ENCODE measurements around the gene COQ5. TPM values are rescaled to one million over a fixed set of nuclear protein-coding genes. Genes with fewer than 3 reads are reported as not detected.

Gene COQ5
- total RNA-seq, 1 experiment from 2014 or later: 41.2 TPM

DNA sequence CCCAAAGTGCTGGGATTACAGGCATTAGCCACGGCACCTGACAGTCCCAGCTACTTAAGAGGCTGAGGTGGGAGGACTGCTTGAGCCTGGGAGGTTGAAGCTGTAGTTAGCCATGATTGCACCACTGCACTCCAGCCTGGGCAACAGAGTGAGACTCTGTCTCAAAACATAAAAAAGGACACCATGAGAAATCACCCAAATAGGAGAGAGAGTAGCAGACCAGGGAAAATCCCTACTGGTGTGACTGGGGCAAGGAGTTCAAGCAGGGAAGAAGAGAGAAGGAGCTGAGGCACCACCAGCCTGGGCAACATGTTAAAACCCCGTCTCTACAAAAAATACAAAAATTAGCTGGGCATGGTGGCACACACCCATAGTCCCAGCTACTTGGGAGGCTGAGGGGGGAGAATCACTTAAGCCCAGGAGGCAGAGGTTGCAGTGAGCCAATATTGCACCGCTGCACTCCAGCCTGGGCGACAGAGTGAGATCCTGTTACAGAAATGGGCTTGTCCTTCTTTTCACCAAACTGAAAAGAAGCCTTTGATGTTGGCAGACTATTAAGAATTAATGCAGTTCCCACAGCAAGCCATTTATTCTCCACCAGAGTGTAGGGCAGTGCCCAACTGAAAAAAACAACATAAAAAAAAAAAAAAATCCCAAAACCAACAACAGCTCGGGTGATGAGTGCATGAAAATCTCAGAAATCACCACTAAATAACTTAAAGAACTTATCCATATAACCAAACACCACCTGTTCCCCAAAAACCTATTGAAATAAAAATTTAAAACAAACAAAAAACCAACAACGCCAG is 54.9 kb downstream of the COQ5 start:
- H2AFZ ChIP-seq (ENCODE audit: low read length): no peak overlapping the region
- no peaks in the 10 kb centered on the region for H4K20me1 ChIP-seq (ENCODE audit: low read length)
- POLR2A ChIA-PET (ENCODE audit: unreplicated experiment): interaction anchor here (0.7 to 1.2 kb wide), 5 partner anchors 22 to 182 kb away, joined by 3 to 12 read pairs (median 5); partner anchors contain the start of genes DYNLL1 and POP5
- H3K9ac ChIP-seq (ENCODE audit: low read length): peak overlapping the region; percentile 17
- ATAC-seq (no peak), DNase-seq (no peak)
- no peaks in the 10 kb centered on the region for H3K9me2 ChIP-seq (replicated peaks; ENCODE audit: low read length)
- BruUV-seq (replicated peaks): no TSS peak
- H3K9me3 ChIP-seq (ENCODE audit: low read length): no peaks in the 10 kb centered on the region
- no peaks in the 10 kb centered on the region for H3K27me3 ChIP-seq (ENCODE audit: low read length)
- H3F3A ChIP-seq (ENCODE audit: low read length, unreplicated experiment): peaks cover 5% of the 10 kb centered on the region
- H3K79me2 ChIP-seq (ENCODE audit: low read length): peaks cover 48% of the 10 kb centered on the region
- TF ChIP-seq CTCF (conservative IDR thresholded peaks at IDR 0.05; ENCODE audit: low read depth, low read length) (no peak), EZH2 (IDR thresholded peaks at IDR 0.05; ENCODE audit: low read length, unreplicated experiment) (no peak), EZH2phosphoT487 (IDR thresholded peaks at IDR 0.05; ENCODE audit: borderline replicate concordance, low read length) (no peak)
- peaks cover 47% of the 10 kb centered on the region for H3K4me1 ChIP-seq (ENCODE audit: insufficient read depth, low read length)
- H3K27ac ChIP-seq (ENCODE audit: low read length): peak overlapping the region; percentile 80
- H3K4me3 ChIP-seq (ENCODE audit: low read length): peak overlapping the region; percentile 35
- H3K4me2 ChIP-seq (ENCODE audit: low read length): peak overlapping the region; percentile 72
- CTCF ChIA-PET: interaction anchor here (0.7 to 1.1 kb wide), 2 partner anchors 36 to 1196 kb away, joined by 3 read pairs; partner anchors contain the start of genes COX6A1 and MORN3
- H3K36me3 ChIP-seq (ENCODE audit: low read depth, low read length): no peaks in the 10 kb centered on the region
- intact Hi-C loops (cut with micrococcal nuclease): loop anchor here (1.0 kb wide), 2 partner anchors 15 to 22 kb away; partner anchors contain the start of gene DYNLL1

- CTCF ChIA-PET: no interaction called here
Measured at GRCh38 chr12:120472521-120472920, 56.4 kb downstream of the COQ5 start.

More at GRCh38 chr12:120472521-120472920, 56.4 kb downstream of the COQ5 start:
- Histone ChIP-seq H3K79me2 (ENCODE audit: low read length) (peaks cover 63% of the 10 kb centered on the region), H3K4me2 (ENCODE audit: low read length) (peak overlapping the region; percentile 7; the same call in 1 of the 2 replicates), H3F3A (ENCODE audit: low read length, unreplicated experiment) (peaks cover 5% of the 10 kb centered on the region), H2AFZ (ENCODE audit: low read length) (no peak overlapping the region), H3K9me3 (ENCODE audit: low read length) (no peaks in the 10 kb centered on the region), H3K9ac (ENCODE audit: low read length) (no peak overlapping the region), H3K27me3 (ENCODE audit: low read length) (no peaks in the 10 kb centered on the region), H3K9me2 (replicated peaks; ENCODE audit: low read length) (no peaks in the 10 kb centered on the region), H3K27ac (ENCODE audit: low read length) (no peak overlapping the region), H3K4me1 (ENCODE audit: insufficient read depth, low read length) (peaks cover 51% of the 10 kb centered on the region), H4K20me1 (ENCODE audit: low read length) (peaks cover 10% of the 10 kb centered on the region), H3K36me3 (ENCODE audit: low read depth, low read length) (no peaks in the 10 kb centered on the region), H3K4me3 (ENCODE audit: low read length) (no peak overlapping the region)
- no TSS peak for BruUV-seq (replicated peaks)
- no peak for ATAC-seq
- intact Hi-C loops (cut with micrococcal nuclease): no loop called here
- no peak for DNase-seq
- TF ChIP-seq CTCF (conservative IDR thresholded peaks at IDR 0.05; ENCODE audit: low read depth, low read length) (no peak), EZH2phosphoT487 (IDR thresholded peaks at IDR 0.05; ENCODE audit: borderline replicate concordance, low read length) (no peak), EZH2 (IDR thresholded peaks at IDR 0.05; ENCODE audit: low read length, unreplicated experiment) (no peak)
- POLR2A ChIA-PET (ENCODE audit: unreplicated experiment): interaction anchor here (0.5 kb wide), 1 partner anchor 66 kb away, joined by 4 read pairs; no protein-coding TSS in a partner anchor

Measured in PC-3 (cell line).